AG09309 (cell line): ENCODE measurements around the gene HIVEP3.
A peak's percentile ranks its signal among the peaks of the same experiment; 100 is the strongest.

ENCODE experiments used
- DNase-seq: peaks from one replicate; pipeline ENCODE4 v3.0.0-alpha.2; 2010; ENCODE audit warnings: low read depth
- H3K4me3 ChIP-seq: 2 replicates; pipeline ENCODE4 v1.5.1; 2011; ENCODE audit warnings: mild to moderate bottlenecking, low read depth, low read length, moderate library complexity; ENCODE audit not compliant: control insufficient read depth
- TF ChIP-seq, protein P1 (sequence below): IDR thresholded peaks from 2 replicates; pipeline ENCODE4 v1.5.1; 2011; ENCODE audit warnings: mild to moderate bottlenecking, low read depth, low read length, inconsistent platforms; ENCODE audit not compliant: insufficient read depth, control insufficient read depth; ENCODE audit errors: missing control alignments

HIVEP3 gene

DNA sequence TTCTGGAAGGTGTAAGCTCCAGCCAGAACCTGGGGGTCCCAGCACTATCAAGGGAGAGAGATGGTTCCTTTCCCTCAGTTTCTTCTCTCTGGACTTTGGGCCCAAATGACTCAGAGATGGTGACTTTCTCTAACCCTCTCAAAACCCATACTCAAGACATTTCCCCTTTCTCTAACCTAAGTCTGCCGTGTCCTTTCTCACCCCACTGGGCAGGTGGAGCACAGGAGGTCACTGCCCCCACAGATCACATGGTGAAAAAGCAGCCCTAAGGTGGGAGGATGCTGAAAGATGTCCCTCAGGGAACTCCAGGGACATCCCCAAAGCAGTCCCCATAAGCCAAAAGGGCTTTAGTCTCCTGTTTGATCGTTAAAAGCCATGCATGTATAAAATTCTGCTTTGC is 173.7 kb downstream of the HIVEP3 start:
- no peak for DNase-seq
- TF ChIP-seq, protein P1, sequence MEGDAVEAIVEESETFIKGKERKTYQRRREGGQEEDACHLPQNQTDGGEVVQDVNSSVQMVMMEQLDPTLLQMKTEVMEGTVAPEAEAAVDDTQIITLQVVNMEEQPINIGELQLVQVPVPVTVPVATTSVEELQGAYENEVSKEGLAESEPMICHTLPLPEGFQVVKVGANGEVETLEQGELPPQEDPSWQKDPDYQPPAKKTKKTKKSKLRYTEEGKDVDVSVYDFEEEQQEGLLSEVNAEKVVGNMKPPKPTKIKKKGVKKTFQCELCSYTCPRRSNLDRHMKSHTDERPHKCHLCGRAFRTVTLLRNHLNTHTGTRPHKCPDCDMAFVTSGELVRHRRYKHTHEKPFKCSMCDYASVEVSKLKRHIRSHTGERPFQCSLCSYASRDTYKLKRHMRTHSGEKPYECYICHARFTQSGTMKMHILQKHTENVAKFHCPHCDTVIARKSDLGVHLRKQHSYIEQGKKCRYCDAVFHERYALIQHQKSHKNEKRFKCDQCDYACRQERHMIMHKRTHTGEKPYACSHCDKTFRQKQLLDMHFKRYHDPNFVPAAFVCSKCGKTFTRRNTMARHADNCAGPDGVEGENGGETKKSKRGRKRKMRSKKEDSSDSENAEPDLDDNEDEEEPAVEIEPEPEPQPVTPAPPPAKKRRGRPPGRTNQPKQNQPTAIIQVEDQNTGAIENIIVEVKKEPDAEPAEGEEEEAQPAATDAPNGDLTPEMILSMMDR = no peak
- no peak overlapping the region for H3K4me3 ChIP-seq

DNA sequence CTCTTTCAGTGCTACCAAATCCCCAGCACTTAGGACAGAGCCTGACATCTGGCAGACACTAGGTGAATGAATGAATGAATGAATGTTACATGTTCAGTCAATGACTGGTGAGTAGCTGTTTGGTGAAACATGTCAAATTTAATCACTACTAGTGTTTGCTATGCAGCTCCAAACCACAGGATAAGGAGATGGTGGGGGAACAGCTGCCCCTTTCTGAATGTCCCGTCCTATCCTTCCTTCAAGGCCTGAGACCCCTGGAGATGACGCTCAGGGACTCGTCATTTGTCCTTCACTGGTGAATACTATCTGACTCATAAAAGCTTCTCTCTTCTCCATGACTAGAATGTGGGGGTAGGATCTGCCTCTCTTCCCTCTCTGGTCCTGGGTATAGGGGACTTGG is 175.4 kb downstream of the HIVEP3 start:
- TF ChIP-seq, protein P1 = no peak
- H3K4me3 ChIP-seq = no peak overlapping the region
- no peak for DNase-seq

DNA sequence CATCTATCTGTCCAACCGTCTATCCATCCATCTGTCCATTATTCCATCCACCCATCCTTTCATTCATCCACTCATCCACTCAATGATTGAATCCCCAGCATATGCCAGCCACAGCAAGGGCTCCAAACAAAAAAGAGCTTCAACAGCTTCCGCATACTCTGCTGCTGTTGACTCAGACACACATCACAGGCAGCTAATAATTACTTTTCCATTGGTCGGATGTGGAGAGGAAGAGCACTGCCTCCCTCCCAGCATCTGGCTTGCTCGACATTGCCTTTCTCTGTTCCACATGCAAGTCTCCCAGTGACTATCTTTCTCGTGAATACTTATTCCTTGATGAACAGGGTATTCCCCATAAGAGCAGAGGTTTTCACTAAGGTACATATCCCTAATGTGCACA is 176.5 kb downstream of the HIVEP3 start:
- DNase-seq = peak; percentile 52
- TF ChIP-seq, protein P1 = no peak
- H3K4me3 ChIP-seq = no peak overlapping the region

DNA sequence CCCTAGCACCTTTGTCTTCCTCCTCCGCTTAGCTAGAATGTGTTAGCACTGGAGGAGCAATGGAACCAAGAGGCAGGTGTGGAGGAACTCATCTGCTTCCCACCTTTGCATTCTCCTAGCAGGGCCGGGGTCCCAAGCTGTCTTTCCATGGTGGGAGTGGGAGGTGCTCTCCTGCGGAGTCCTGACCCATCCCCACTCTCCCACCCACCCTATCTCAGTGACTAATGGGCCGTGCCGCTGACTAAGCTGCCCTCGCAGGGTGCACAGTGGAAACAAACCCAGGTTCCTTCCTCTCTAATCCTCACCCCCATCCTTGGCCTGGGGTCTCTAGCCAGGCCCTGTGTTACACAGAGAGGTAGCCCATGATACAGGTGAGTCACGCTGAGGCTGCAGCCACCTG is 177.5 kb downstream of the HIVEP3 start:
- TF ChIP-seq, protein P1 = no peak
- no peak overlapping the region for H3K4me3 ChIP-seq
- no peak for DNase-seq

DNA sequence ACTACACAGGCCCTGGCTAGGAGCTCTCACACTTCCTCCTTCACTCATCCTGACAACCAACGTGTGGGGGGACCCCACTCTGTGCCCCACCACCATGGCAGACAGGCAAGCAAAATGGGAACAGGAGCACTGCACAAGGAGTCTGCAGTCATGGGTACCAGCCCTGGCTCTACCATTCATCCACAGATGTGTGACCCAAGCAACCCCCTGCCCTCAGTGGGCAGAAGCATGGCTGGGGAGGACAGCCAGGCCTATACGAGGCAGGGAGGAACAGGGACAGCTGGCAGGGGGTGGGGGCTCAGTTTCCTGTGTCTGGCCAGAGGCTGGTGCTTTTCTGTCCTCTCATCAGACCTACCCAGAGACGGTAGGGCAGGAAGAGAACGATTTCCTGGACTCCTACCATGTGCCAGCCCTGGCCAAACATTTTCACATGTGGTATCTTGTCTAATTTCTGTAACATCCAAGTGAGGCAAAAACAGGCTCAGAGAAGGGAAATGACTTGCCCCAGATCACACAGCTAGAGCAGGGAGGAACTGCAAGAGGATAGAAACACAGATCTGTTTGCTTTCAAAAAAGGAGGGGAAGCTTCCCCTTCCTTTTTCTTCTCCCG is 178.0 kb downstream of the HIVEP3 start:
- no peak overlapping the region for H3K4me3 ChIP-seq
- TF ChIP-seq, protein P1 = no peak
- no peak for DNase-seq

DNA sequence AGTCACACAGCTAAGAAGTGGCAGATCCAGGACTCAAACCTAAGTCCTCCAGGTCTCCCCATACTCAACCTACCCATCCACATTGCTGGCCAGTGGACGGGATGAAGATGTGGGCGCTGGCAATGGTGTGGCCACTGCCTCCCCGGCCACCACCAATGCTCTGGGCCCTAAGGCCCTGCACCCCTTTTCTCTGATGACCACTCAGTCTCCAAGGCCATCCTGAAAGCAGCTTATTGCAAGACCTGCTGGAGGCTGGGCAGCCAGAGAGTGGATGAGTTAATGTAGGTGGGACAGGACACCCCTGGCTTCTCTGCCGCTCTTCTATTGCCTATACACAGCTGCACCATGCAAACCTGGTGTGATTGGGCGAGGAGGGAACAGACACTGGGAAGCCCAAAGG is 178.7 kb downstream of the HIVEP3 start:
- no peak for DNase-seq
- H3K4me3 ChIP-seq = no peak overlapping the region
- TF ChIP-seq, protein P1 = no peak
